GM12878 (cell line): ENCODE measurements around the gene PKM. TPM values are rescaled to one million over a fixed set of nuclear protein-coding genes. Genes with fewer than 3 reads are reported as not detected.

Experiments
- ATAC-seq: fragments of 200-7000 bp; cut with Tn5 transposase; 3 replicates; pipeline ENCODE4 v1.9.1; 2020; ENCODE audit warnings: mild to moderate bottlenecking, moderate library complexity
- BruUV-seq: library from RNA; stranded (reverse); fragments of 400-500 nt; replicated peaks from 2 replicates; lab custom pipeline; 2021; lab: Mats Ljungman, UMichigan
- CTCF ChIA-PET: fragments of 300-600 bp; sonication (Branson Sonifier 250); formaldehyde crosslinking; extraction: SDS; loops from one replicate; lab custom pipeline; 2021; ENCODE audit warnings: inconsistent platforms; lab: Yijun Ruan, JAX
- POLR2A ChIA-PET: fragments of 350-600 bp; formaldehyde crosslinking; extraction: SDS; loops from one replicate; lab custom pipeline; 2021; ENCODE audit warnings: inconsistent platforms; lab: Charles Lee
- RAD21 ChIA-PET: fragments of 300-600 bp; sonication (Branson Sonifier 250); formaldehyde crosslinking; loops from one replicate; lab custom pipeline; 2023; ENCODE audit warnings: antibody characterized with exemption; ENCODE audit not compliant: unreplicated experiment; lab: Charles Lee
- SMC1A ChIA-PET: fragments of 300-600 bp; sonication (Branson Sonifier 250); formaldehyde crosslinking; loops from one replicate; lab custom pipeline; 2023; ENCODE audit not compliant: unreplicated experiment, uncharacterized antibody; lab: Charles Lee
- DNase-seq: peaks from one replicate; pipeline ENCODE4 v3.0.0-alpha.2; 2011; ENCODE audit warnings: low read depth, low spot score
- FAIRE-seq: peaks from 3 replicates; lab custom pipeline; 2011; peaks lifted over from hg19 to GRCh38; lab: Jason Lieb, UNC
- H2AFZ ChIP-seq: 2 replicates; pipeline ENCODE4 v1.6.0; 2011; ENCODE audit warnings: low read depth, low read length, control low read depth; ENCODE audit not compliant: control insufficient read depth
- H3K27ac ChIP-seq: 2 replicates; pipeline ENCODE4 v1.5.1; 2011; ENCODE audit warnings: control low read depth; ENCODE audit not compliant: control insufficient read depth, insufficient read depth
- H3K27me3 ChIP-seq, 2 experiments: replicated peaks in 1 of 2; 2 replicates each; pipeline versions ENCODE4 v1.6.0 to v1.6.1; 2011; ENCODE audit warnings: low read length in 1 of 2; ENCODE audit not compliant: control insufficient read depth in 2 of 2, insufficient read depth in 2 of 2
- H3K36me3 ChIP-seq, 2 experiments: 2 replicates each; pipeline ENCODE4 v1.5.1; 2011; ENCODE audit warnings: low read length in 1 of 2; ENCODE audit not compliant: control insufficient read depth in 2 of 2, insufficient read depth in 2 of 2
- H3K4me1 ChIP-seq: 2 replicates; pipeline ENCODE4 v1.6.1; 2011; ENCODE audit warnings: mild to moderate bottlenecking, low read length, moderate library complexity, mixed read lengths; ENCODE audit not compliant: control insufficient read depth, insufficient read depth
- H3K4me2 ChIP-seq: 2 replicates; pipeline ENCODE4 v1.6.0; 2011; ENCODE audit warnings: control low read depth; ENCODE audit not compliant: control insufficient read depth, insufficient read depth
- H3K4me3 ChIP-seq: fragments of 200-600 bp; sonication (generic); 2 replicates; pipeline ENCODE4 v1.5.1; 2016
- H3K79me2 ChIP-seq: 2 replicates; pipeline ENCODE4 v1.6.0; 2011; ENCODE audit warnings: low read length; ENCODE audit not compliant: control insufficient read depth, insufficient read depth
- H3K9ac ChIP-seq: 2 replicates; pipeline ENCODE4 v1.8.0; 2011; ENCODE audit warnings: low read length, control low read depth, mixed read lengths; ENCODE audit not compliant: control insufficient read depth, insufficient read depth
- H3K9me3 ChIP-seq: replicated peaks from 3 replicates; pipeline ENCODE4 v1.5.1; 2011; ENCODE audit warnings: mild to moderate bottlenecking, low read length; ENCODE audit not compliant: control insufficient read depth, insufficient read depth
- H4K20me1 ChIP-seq: 2 replicates; pipeline ENCODE4 v1.6.0; 2011; ENCODE audit not compliant: control insufficient read depth, insufficient read depth
- CBX3 ChIP-seq: fragments of 200-600 bp; sonication (generic); IDR thresholded peaks from 2 replicates; pipeline ENCODE4 v1.6.1; 2016; ENCODE audit warnings: low read depth, borderline replicate concordance
- NFYB ChIP-seq: IDR thresholded peaks from 2 replicates; pipeline ENCODE4 v1.6.1; 2011; ENCODE audit warnings: low read depth, mild to moderate bottlenecking, low read length, improper control_type of control experiment, moderate library complexity; ENCODE audit not compliant: insufficient read depth
- POLR2AphosphoS5 ChIP-seq: IDR thresholded peaks from 2 replicates; pipeline ENCODE4 v1.6.1; 2011; ENCODE audit warnings: mild to moderate bottlenecking, low read length, inconsistent platforms
- RAD21 ChIP-seq: IDR thresholded peaks from 2 replicates; pipeline ENCODE4 v1.6.1; 2011; ENCODE audit warnings: mild to moderate bottlenecking, low read depth, low read length, moderate library complexity; ENCODE audit not compliant: insufficient read depth
- RCOR1 ChIP-seq: conservative IDR thresholded peaks from 2 replicates; pipeline ENCODE4 v1.6.1; 2012; ENCODE audit warnings: low read depth, low read length, improper control_type of control experiment
- RELA ChIP-seq: fragments of 450-650 bp; IDR thresholded peaks from 2 replicates; pipeline ENCODE4 v1.8.0; 2014; ENCODE audit warnings: borderline replicate concordance; ENCODE audit not compliant: partially characterized antibody
- WGBS: methylation state at CpG from one replicate; pipeline ENCODE4 v1.1.6; 2016; ENCODE audit warnings: low lambda C conversion rate; ENCODE audit not compliant: insufficient replicate concordance, insufficient coverage; ENCODE audit errors: missing lambda C conversion rate; 5-methylcytosine and 5-hydroxymethylcytosine counted together
- in situ Hi-C: fragments of 300-500 bp; cut with MboI; formaldehyde crosslinking; loops from 9 replicates; pipeline ENCODE4 v1.14.3; 2018; ENCODE audit warnings: mixed read lengths
- intact Hi-C: fragments of 100-400 bp; cut with micrococcal nuclease; formaldehyde crosslinking; loops from one replicate; pipeline ENCODE4 v1.14.2; 2022; ENCODE audit not compliant: unreplicated experiment
- polyA plus RNA-seq, 11 experiments: library from polyadenylated mRNA; depleted of rRNA in 4 of 11; unstranded in 6 of 11; stranded (reverse) in 5 of 11; fragments of >200 nt; fragmentation: Nextera tagmentation in 4 of 11; fragmentation: Illumina TruSeq in 1 of 11; extraction: Ambion mirVana in 4 of 11; extraction: Trizol in 1 of 11; gene quantifications; 1 replicate in 1 of 11; 2 replicates in 10 of 11; pipeline versions ENCODE4 v1.2.1 to v1.2.3, GENCODE V29; 2011 to 2016; ENCODE audit warnings: inconsistent platforms in 2 of 11, missing spikeins in 2 of 11, low read depth in 1 of 11
- total RNA-seq, 4 experiments: library from RNA; depleted of rRNA in 3 of 4; stranded (reverse); fragments of >200 nt in 3 of 4; fragmentation: Illumina TruSeq in 1 of 4; extraction: Trizol in 1 of 4; gene quantifications; 2 replicates each; pipeline versions ENCODE4 v1.2.1 to v1.2.3, GENCODE V29; 2013 to 2021
- TF ChIP-seq, protein P1 (sequence below): fragments of 150-350 bp; IDR thresholded peaks from 2 replicates; pipeline ENCODE4 v1.6.1; 2014; ENCODE audit warnings: mild to moderate bottlenecking, low read depth, low read length

PKM gene
- total and polyA plus RNA-seq, 10 of the 15 experiments (the other 5 are each of a cell fraction or from before 2014, with no cell fraction given): 491 to 2,011 (median 1,433) TPM

DNA sequence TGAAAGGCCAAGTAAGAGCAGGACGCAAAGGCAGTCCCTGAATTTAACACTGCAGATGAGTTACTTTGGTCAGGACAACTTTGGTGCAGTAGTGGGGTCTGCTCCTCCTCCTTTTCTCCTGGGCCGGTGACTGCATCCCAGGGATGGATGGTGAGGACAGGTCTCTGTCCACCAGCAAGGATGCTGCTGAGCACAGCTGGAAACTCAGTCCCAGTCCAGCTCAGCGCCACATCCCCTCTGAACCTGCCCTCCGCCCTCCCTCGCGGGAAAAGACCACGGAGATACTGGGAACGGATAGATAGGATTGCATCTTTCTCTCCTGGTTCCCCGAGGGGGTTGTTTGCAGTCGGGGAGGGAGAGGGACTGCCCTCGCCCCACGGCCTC, 47.2 kb downstream of the PKM start:
- no peak overlapping the region for H2AFZ ChIP-seq
- 39% methylated on average over 11 of the region's 12 CpGs for WGBS
- POLR2A ChIA-PET: no interaction called here

GRCh38 chr15:72182673-72183072, 48.3 kb downstream of the PKM start:
- TF ChIP-seq RCOR1 (no peak), RELA (no peak), RAD21 (no peak), CBX3 (no peak)
- in situ Hi-C loops: no loop called here
- ATAC-seq (no peak), DNase-seq (no peak), FAIRE-seq (peak; percentile 13)
- intact Hi-C loops: no loop called here
- H3K4me3 ChIP-seq: no peak overlapping the region
- no peak overlapping the region for H2AFZ ChIP-seq
- H4K20me1 ChIP-seq: no peaks in the 10 kb centered on the region
- H3K9me3 ChIP-seq: no peaks in the 10 kb centered on the region
- H3K79me2 ChIP-seq: no peaks in the 10 kb centered on the region
- ChIA-PET SMC1A (no interaction called here), RAD21 (no interaction called here), CTCF (no interaction called here), POLR2A (no interaction called here)
- H3K4me1 ChIP-seq: no peaks in the 10 kb centered on the region
- no peaks in the 10 kb centered on the region for H3K36me3 ChIP-seq
- WGBS: 52% methylated on average over 3 of the region's 3 CpGs
- BruUV-seq: no TSS peak
- H3K4me2 ChIP-seq: no peak overlapping the region
- H3K27ac ChIP-seq: no peak overlapping the region
- no peak overlapping the region for H3K9ac ChIP-seq
- peaks cover 3 to 5% of the 10 kb centered on the region in 2 experiments; a peak in 3 of 4 replicates for H3K27me3 ChIP-seq

More for the DNA sequence above, 47.2 kb downstream of the PKM start:
- no peak for DNase-seq
- TF ChIP-seq NFYB (no peak), POLR2AphosphoS5 (no peak)
- TF ChIP-seq, protein P1, sequence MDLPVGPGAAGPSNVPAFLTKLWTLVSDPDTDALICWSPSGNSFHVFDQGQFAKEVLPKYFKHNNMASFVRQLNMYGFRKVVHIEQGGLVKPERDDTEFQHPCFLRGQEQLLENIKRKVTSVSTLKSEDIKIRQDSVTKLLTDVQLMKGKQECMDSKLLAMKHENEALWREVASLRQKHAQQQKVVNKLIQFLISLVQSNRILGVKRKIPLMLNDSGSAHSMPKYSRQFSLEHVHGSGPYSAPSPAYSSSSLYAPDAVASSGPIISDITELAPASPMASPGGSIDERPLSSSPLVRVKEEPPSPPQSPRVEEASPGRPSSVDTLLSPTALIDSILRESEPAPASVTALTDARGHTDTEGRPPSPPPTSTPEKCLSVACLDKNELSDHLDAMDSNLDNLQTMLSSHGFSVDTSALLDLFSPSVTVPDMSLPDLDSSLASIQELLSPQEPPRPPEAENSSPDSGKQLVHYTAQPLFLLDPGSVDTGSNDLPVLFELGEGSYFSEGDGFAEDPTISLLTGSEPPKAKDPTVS: no peak
- Histone ChIP-seq H3K79me2 (no peaks in the 10 kb centered on the region), H3K36me3 (no peaks in the 10 kb centered on the region), H4K20me1 (no peaks in the 10 kb centered on the region), H3K4me3 (no peak overlapping the region), H3K27ac (no peak overlapping the region), H3K4me1 (no peaks in the 10 kb centered on the region), H3K9me3 (no peaks in the 10 kb centered on the region), H3K9ac (no peak overlapping the region), H3K4me2 (no peak overlapping the region), H3K27me3 (peaks cover 3 to 5% of the 10 kb centered on the region in 2 experiments; a peak in 3 of 4 replicates)
- intact Hi-C loops (no loop called here), in situ Hi-C loops (no loop called here)
- CTCF ChIA-PET: no interaction called here
- ATAC-seq: no peak
- SMC1A ChIA-PET: no interaction called here
- BruUV-seq: no TSS peak
- no peak for FAIRE-seq
- RAD21 ChIA-PET: no interaction called here
